ENCODE results near the gene PTGER1.

- TF ChIP-seq, protein P1, sequence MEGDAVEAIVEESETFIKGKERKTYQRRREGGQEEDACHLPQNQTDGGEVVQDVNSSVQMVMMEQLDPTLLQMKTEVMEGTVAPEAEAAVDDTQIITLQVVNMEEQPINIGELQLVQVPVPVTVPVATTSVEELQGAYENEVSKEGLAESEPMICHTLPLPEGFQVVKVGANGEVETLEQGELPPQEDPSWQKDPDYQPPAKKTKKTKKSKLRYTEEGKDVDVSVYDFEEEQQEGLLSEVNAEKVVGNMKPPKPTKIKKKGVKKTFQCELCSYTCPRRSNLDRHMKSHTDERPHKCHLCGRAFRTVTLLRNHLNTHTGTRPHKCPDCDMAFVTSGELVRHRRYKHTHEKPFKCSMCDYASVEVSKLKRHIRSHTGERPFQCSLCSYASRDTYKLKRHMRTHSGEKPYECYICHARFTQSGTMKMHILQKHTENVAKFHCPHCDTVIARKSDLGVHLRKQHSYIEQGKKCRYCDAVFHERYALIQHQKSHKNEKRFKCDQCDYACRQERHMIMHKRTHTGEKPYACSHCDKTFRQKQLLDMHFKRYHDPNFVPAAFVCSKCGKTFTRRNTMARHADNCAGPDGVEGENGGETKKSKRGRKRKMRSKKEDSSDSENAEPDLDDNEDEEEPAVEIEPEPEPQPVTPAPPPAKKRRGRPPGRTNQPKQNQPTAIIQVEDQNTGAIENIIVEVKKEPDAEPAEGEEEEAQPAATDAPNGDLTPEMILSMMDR (conservative IDR thresholded peaks at IDR 0.05; ENCODE audit: low read depth, low read length) = no peak
- TF ChIP-seq POLR2A (IDR thresholded peaks at IDR 0.05; ENCODE audit: low read depth, low read length) = no peak
- TF ChIP-seq FOS (IDR thresholded peaks at IDR 0.05; ENCODE audit: low read depth, low read length) = no peak
- no peak for TF ChIP-seq RAD21 (IDR thresholded peaks at IDR 0.05; ENCODE audit: low read length)
- TF ChIP-seq SMC3 (IDR thresholded peaks at IDR 0.05; ENCODE audit: low read depth, low read length) = no peak
- TF ChIP-seq MAFK (IDR thresholded peaks at IDR 0.05; ENCODE audit: low read depth, low read length) = no peak
Observed at GRCh38 chr19:14434543-14435319, 40.4 kb downstream of the PTGER1 start.
